HG03521 (cell line): ENCODE data around the gene LRCH3.
A peak's percentile ranks its signal among the peaks of the same experiment; 100 is the strongest.

Source experiments
- ATAC-seq: cut with Tn5 transposase; IDR thresholded peaks from one replicate; pipeline ENCODE4 v1.9.1; 2021; ENCODE audit warnings: mild to moderate bottlenecking, moderate library complexity; ENCODE audit not compliant: unreplicated experiment

LRCH3 gene

GRCh38 chr3:197791892-197792647, 1.0 kb downstream of the LRCH3 start:
- peak; percentile 22 for ATAC-seq

DNA sequence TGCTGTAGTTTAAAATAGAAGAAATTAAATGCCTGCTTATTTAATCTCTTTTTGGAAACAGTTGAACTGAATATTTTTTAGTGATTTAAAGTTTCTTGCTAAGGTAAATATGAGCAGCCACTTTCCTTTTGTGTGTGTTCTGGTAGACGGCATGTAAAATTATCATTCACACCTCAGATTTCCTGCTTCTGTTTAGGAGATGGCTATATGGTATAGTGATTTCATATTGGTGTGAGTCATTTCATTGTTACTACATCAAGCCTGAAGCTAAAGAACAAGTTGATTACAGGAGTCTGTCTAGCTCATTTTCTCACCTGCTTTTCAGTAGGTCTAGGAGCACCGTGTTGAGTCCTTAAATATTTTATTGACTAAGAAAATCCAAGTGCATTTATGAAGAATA, 2.2 kb downstream of the LRCH3 start:
- no peak for ATAC-seq

DNA sequence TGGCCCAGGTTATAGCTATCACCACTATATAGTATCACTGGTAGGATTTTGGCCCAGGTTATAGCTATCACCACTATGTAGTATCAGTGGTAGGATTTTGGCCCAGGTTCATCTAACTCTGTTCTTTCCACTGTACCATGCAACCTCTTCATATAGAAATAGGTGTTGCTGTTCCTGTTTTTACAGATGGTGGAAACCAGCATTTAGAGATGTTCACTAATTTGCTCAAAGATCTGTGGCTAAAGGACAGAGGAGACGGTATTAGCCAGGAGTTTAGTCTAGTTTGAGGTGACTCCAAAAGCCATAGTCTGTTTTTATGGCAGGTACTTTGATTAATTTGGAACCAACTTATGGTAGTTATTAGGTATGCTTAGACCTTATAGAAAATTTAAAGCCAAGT, 3.1 kb downstream of the LRCH3 start:
- no peak for ATAC-seq

- no peak for ATAC-seq
Observed at GRCh38 chr3:197795200-197795599, 4.1 kb downstream of the LRCH3 start.

GRCh38 chr3:197796087-197796486, 5.0 kb downstream of the LRCH3 start:
- no peak for ATAC-seq

- no peak for ATAC-seq
Observed at GRCh38 chr3:197798863-197799262, 7.8 kb downstream of the LRCH3 start.

- no peak for ATAC-seq
Observed at GRCh38 chr3:197800379-197800778, 9.3 kb downstream of the LRCH3 start.

- no peak for ATAC-seq
Observed at GRCh38 chr3:197801891-197802778, 11.1 kb downstream of the LRCH3 start.

DNA sequence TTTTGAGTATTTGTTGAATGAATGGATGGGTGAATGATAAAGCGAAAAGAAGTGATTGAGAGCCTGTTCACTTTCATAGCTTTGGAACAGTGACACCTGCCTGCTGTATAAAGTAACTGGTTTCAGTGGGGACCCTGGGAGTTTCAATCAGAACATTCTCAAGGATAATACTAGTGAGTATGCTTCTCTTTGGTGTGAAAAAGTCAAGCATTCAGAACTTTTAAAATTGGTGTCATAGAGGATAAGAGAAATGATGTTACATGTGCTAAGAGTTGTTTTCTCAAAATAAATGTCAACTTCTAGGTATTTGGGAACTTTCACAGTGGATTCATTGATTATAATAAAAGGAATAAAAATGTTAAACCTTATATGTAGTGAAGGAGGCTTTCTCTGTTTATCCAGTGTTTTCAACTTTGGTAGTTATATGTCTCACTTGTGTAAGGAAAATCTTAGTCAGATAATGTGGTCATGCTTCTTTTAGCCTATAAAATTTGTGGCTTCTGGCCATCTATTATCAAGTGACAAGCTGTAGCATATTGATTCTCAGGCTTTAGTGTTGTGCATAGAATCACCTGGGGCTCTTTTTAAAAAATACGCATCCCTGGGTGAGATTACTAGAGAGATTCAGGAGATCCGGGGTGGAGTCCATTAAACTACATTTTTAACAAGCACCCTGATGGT, 11.9 kb downstream of the LRCH3 start:
- ATAC-seq = no peak

DNA sequence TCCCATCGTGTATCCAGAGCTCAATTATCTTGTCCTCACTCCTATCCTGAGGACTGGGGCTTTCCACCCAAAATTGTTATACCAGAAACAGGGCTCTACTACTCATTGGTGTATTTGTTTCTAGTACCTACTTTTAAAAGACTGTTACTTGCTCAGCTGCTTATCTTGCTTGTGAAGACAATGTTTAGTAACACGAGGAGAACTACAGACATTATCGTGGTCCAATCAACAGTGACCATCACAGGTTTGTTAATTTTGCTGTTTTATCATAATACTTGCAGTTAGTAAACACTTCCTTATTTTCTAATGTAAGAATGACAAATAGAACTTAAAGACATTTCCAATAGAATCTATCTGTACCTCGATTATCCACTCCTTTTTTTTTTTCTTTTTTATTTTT, 13.5 kb downstream of the LRCH3 start:
- no peak for ATAC-seq

GRCh38 chr3:197807969-197808587, 17.0 kb downstream of the LRCH3 start:
- no peak for ATAC-seq

GRCh38 chr3:197809356-197810020, 18.4 kb downstream of the LRCH3 start:
- no peak for ATAC-seq

DNA sequence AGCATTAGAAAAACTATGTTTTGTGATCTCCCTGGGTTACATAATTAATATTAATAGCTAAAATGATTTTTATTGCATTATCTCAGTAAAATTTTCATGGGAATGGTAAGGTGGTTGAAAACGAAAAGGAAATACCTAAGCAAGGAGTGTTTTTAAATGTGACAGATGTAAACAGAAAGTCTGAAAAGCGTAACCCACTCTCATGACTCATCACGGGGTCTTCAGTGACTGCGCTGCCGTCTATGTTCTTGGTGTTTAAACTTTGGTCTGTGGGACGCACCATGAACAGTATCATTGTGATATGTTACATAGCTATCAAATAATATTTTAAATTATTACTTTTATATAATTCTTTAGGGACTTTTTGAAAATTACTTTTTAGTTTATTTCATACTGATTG, 19.8 kb downstream of the LRCH3 start:
- ATAC-seq = no peak

DNA sequence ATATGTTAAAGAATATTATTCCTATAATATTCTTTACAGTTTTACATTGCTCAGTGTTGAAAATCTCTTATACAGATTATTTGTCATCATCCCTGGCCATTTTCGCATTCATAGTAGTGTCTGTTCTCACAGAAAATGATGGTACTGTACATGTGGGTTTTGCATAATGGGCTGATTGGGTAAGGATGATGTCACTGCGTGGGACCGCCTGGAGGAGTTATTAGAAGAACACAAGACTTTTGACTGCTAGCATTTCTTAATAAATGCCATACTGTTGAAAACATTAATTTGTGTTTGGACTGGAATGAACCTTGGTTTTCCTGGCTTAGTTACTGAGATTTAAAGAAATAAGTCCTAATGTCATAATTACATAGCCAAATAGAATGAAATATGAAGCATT, 20.3 kb downstream of the LRCH3 start:
- no peak for ATAC-seq

DNA sequence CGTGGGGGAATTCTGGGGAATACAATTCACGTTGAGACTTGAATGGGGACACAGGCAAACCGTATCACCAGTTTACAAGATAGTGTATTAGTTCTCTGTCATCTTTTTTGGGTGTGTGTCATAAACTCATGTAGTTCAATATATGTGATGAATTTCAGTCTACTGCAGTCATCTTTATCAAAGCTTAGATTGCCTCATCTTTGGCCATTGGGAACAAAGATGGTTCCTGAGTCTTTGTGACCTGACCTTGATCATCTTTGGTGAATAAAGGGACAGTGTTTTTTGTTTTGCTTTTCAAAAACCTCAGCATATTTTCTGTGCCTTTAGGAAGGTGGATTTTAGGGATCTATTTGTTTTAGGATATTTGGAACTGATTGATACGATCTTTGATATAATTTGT, 23.3 kb downstream of the LRCH3 start:
- no peak for ATAC-seq

- no peak for ATAC-seq
Observed at GRCh38 chr3:197820550-197821335, 29.7 kb downstream of the LRCH3 start.

GRCh38 chr3:197829397-197830045, 38.5 kb downstream of the LRCH3 start:
- no peak for ATAC-seq

DNA sequence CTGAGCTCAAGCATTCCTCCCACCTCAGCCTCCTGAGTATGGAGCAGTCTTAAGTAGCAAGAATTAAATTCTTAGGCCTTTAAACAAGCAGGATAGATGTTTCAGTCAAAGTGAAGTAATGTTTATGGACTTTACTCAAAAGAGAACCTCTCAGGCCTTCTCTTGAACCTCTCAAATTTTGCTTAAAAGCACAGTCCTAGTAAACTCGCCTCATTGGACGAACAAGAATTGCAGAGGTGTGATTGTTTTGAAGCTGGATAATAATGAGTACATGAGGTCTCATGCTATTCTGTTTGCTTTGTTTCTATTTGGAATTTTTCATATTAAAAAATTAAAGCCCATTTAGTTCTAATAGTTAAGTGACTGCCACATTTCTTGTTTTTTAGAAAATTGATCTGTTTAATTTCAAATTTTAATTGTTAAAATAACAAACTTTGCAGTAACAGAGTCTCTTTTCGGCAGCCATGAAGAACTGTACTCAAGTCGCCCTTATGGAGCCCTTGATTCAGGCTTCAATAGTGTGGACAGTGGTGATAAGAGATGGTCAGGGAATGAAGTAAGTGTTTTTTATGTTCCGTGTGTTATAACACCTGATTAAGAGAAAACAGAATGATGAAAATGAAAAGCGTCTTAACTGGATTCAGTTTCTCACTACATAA, 39.4 kb downstream of the LRCH3 start:
- ATAC-seq = no peak

DNA sequence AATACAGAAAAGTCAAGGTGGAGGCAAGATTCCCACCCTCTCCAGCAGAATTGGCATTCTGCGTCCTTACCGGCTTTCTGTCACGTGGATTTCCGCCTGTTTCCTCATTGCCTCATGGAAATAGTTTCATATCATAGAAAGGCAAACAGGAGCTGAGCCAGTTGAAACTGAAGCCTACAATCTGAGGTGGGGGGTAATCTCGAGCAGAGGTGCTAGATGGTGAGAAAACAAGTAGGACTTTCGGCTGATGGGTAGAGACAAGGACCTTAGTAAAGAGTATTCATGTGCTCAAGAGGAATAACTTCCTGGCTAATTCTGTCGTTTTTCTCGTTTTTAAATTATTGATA, 39.9 kb downstream of the LRCH3 start:
- ATAC-seq = no peak
